HG02642 (cell line): ENCODE measurements around the gene MAP1A.

Experiments
- ATAC-seq: cut with Tn5 transposase; IDR thresholded peaks from one replicate; pipeline ENCODE4 v1.9.1; 2021; ENCODE audit warnings: mild to moderate bottlenecking; ENCODE audit not compliant: unreplicated experiment, poor library complexity

The MAP1A gene

DNA sequence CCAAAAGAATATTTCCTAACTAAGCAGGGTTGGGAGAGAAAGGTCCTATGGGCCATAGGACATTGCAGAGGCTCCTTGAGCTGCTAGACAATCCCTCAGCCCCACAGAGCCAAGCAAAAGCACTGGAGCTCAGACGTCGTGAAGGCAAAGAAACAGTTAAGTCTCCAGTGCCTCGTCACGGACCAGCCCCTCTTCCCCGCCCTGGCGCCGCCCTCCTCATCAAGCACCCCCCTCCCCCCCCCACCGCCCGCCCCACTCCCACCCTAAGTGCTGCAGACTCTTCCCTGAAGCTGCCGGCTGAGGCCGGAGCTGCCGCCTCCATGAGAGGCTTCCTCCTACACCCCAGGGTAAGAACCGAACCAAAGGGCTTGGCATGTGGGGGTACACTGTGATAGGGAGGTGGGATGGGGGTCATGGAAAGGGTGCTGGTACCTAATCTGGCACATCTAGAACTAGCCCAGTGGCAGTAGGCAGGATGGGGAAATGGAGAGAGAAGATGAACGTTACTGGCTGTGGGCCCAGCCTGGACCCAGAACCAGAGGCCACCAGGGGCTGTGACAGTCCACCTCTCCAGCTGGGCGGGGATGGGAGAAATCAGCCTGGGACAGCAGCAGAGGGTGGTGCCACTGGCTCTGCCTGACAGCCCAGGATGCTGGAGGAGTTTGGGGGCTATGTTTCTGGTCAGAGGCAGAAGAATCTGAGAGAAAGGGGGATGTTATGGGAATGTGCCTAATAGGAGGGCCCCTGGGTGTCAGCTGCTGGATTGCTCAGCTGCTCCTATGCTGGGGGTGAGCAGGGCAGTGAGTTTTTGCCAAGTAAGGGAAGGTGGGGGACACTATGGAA, at the start of gene MAP1A:
TSS of gene MAP1A (plus strand) at position 255 of the 843 bp plus-strand sequence. CDS start 3,866 bp downstream, outside the sequence.
- ATAC-seq = no peak

DNA sequence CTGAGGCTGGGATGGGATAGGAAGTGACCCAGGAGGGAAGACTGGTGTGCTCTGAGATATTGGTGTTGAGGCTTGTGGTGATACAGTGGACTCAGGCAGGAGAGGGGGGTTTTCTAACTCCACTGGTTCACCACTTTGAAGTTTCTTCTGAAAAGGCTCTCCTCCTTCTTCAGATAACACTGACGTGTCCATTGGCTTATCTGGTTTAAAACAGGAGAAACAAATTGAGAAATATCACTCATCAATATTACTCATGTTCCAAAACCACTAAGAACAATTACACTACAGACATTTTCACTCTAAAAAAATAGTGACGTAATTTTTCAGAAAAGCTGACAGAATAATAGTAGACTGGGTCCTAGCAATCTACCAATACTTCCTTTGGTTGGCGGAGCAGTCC, 47.5 kb upstream of the MAP1A start:
- no peak for ATAC-seq

DNA sequence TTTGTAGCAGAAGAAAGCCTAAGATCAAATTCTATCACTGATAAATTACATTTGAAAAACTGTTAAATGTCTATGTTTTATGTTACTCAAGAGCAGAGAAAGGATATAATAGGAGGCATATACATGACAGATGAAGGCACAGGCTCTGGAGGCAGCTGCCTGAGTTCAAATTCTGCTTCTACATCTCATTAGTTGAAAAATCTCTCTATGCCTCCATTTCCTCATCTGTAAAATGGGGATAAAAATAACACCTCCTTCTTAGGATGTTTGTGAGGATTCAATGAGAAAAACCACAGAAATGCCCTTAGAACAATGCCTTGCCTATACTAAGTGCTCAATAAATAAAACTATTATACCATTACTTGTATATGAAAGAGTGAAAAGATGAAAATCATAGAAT, 45.4 kb upstream of the MAP1A start:
- ATAC-seq = no peak

DNA sequence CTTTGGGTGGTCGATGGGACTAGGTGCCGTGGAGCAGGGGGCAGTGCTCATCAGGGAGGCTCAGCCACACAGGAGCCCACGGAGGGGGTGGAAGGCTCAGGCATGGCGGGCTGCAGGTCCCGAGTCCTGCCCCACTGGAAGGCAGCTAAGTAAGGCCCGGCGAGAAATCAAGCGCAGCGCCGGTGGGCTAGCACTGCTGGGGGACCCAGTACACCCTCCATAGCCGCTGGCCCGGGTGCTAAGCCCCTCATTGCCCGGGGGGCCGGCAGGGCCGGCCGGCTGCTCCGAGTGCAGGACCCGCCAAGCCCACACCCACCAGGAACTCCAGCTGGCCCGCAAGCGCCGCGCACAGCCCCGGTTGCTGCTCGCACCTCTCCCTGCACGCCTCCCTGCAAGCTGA, 43.5 kb upstream of the MAP1A start:
- no peak for ATAC-seq

DNA sequence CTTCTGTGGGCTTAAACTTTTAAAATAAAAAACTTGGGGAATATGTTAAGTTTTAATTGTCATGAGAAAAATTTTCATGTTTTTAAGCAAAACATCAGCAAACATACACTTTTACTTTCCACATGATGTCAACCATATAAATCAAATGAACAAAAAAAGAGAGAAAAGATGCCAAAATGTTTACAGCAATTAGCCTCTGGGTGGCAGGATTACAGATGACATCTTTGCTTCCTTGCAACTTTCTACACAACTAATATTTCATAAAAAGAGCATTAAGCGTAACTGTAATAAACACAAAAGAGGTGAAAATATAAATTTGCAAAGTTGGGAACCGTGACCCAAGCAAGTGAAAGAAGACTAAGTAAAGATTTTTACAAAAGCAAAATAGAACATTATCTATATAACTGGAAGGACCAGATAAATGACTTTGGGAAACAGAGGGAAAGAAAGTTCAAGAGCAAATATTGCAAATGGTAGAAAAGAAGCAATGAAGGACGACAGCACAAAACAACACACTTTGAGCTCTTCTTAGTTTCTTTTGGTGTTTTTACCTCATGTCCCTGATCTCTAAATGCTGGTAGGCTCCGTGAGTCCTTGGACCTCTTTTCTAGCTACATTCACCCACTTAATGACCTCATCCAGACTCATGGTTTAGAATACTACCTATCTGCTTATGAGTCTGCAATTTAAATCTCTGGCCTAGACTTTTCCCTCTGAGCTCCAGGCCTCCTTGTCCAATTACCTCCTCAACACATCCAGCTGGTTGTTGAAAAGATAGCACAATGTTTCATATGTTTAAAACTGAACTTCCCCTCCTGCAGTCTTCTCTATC, 33.9 kb upstream of the MAP1A start:
- no peak for ATAC-seq

DNA sequence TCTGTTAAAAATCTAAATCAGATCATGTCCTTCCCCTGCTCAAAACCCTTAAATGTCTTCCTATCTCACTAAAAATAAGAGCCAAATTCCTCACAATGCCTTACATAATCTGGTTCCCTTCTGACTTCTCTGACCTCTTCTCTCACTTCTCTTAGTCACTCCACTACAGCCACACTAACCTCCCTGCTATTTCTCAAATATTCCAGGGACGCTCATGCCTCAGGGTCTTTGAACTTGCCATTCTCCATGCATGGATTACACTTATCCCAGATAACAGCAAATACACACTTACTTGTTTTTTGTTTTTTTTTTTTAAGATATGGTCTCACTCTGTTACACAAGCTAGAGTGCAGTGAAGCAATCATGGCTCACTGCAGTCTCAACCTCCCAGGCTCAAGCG, 33.0 kb upstream of the MAP1A start:
- ATAC-seq = no peak

DNA sequence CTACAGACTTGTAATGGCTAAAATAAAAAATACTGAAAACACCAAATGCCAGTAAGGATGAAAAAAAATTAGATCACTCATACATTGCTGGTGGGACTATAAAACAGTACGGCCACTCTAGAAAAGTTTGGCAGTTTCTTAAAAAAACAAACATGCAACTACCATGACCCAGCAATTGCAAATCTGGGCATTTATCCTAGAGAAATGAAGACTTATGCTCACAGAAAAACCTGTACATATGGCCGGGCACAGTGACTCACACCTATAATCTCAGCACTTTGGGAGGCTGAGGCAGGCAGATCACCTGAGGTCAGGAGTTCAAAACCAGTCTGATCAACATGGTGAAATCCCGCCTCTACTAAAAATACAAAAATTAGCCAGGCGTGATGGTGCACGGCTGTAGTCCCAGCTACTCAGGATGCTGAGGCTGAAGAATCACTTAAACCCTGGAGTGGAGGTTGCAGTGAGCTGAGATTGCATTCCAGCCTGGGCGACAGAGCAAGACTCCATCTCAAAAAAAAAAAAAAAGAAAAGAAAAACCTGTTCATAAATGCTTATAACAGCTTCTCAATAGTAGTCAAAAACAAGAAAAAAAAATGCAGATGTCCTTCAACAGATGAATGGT, 30.0 kb upstream of the MAP1A start:
- ATAC-seq = no peak

DNA sequence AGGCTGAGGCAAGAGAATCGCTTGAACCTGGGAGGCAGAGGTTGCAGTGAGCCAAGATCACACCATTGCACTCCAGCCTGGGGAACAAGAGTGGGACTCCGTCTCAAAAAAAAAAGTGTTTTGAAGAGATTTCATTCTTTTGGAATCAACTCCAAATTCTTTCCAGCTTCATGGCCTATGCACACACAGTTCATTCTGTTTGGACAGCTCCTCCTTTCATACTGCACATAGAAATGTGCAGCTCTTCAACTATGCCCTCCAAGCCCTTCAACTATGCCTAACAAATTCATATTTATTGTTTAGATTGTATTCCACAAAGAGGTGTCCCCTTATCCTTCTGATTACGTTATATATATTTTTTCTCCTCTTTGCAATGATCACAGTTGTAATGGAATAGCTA, 28.6 kb upstream of the MAP1A start:
- ATAC-seq = no peak

DNA sequence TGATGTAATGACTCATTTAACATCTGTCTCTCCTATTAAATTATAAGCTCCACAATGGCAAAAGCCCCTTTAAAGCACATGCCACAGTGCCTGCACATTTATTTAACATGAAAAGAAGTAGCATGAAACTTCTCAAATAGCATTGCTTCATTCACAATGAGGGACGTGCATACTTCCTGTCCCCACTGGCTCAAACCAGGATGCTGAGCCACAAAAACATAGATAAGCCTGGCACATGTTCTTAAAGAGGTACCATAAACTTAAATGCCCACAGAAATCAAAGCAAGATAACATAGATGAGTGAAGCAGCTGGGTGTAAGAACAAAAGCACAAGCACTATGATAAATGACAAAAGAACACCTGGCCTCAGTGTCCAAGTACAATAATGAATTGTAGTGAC, 28.2 kb upstream of the MAP1A start:
- no peak for ATAC-seq

DNA sequence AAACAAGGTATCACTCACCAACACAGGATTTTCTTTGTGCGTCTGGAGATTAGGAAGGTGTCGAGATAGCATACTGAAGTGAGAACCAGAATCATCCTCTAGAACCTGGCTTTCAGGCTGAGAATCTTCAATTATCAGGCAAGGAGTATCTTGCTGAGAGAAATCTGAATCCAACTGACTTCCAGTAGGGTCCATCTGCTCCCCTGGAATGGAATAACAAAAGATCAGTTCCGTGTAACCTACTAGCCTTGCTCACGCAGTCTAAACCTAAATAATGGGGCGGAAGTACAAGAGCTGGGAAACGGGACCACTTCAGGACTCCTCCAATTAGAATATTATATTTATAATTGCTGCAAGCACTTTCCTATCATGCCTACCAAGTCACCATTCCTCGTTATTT, 25.1 kb upstream of the MAP1A start:
- ATAC-seq = no peak

DNA sequence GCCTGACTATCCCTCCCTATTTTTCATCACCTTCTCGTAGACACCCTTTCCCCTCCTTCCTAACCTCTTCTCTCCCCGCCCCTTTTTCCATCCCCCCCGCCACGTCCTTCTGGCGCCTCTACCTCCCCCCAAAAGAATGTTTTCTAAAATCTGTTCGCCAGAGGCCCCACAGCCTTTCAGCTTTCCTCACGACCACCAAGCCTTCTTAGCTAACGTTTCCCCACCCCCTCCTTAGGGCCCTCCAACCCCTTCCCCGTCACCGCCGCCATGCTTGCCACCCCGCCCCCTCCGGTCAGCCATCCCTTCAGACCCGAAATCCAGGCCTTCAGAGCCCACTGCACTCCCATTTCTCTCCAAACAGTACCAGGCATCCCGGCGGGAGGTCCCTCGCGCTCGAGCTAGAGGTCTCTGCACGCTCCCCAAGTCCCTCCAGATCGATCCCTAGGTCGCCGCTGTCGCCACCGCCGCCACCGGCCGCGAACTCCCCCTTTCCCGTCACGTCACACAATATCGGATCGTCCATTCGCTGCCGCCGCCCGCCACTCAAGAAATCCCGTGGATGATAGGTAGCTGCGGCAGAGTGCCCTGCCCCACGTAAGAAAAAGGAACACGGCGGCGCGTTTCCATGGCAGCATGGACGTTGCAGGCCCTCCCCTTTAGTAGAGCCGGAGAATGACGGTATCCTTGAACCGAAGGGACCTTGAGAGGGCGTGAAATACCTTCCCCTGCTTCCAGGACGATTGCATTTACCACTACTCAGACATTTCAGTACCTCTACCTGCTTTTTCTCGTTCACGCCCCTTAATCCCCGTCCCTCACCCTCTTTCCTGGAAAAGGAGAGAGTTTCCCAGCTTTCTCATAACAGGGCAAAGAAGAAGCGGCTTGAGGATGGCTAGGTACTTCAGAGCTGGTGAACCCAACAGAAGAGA, 24.5 kb upstream of the MAP1A start, which contains the start of gene TP53BP1:
TSS of gene TP53BP1 (minus strand) at position 484 of the 929 bp plus-strand sequence. CDS start at position 371, 113 bp downstream.
- ATAC-seq = peak; percentile 99

DNA sequence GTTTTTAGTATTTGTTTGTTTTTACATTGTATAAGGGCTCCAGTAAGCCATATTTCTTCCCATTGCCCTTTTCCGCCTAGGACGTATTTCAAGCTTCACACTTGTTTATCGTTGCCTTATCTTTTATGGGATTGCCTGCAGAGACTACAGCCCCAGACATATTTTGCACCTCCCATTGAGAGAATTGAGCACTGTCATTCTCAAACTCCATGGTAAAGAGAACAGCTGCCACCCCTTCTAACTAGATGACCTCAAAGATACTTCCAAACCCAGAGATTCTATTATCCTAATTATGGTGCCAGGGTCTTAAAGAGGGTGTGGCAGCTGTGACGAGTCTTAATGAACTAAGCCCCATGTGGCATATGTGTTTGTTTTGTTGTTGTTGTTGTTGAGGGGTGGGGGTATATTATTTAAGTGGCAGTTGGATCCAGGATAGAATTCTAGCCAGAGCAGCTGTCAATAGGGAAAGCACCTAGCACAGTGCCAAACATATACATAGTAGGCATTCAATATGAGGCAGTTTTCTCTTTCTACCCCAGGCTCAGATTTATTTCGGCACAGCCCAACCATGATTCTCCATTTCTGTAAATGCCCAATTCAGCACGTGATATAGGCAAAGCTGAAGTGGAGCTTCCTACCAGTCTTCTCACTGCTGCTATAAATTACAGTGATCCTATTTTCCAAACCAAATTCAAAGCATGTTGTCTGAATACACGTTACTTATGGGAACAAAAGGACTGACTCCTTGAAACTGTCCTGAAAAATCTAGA, 23.5 kb upstream of the MAP1A start:
- no peak for ATAC-seq

DNA sequence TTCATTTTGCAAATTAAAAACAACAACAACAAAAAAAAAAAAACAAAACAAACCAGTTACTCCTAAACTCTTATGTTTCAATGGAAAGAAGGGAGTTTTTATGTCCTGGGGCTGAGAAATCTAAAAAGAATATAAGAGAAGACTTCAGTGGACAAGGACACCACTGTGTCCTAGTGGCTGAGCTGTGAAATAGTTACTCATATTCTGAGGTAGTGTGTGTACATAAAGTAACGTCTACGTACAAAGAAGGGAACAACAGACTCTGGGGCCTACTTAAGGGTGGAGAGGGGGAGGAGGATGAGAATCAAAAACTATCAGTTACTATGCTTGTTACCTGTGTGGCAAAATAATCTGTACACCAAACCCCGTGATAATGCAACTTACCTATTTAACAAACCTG, 18.4 kb upstream of the MAP1A start:
- no peak for ATAC-seq

DNA sequence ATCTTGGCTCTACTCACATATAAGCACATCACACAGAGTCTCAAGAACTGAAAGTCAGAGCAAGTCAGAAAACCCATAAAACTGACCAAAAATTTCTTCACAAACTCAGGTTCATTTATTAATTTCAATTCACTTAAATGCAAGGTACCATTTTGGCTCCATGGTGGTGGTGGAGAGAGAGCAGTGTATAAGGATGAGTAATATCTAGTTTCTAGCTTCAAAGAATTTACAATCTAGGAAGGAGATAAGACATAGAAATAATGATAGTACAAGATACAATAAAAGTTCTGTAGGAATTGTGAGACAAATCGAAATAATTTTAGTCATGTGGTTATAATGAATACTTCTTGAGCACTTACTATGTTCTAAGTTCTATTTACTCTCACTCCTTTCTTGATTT, 17.8 kb upstream of the MAP1A start:
- no peak for ATAC-seq

DNA sequence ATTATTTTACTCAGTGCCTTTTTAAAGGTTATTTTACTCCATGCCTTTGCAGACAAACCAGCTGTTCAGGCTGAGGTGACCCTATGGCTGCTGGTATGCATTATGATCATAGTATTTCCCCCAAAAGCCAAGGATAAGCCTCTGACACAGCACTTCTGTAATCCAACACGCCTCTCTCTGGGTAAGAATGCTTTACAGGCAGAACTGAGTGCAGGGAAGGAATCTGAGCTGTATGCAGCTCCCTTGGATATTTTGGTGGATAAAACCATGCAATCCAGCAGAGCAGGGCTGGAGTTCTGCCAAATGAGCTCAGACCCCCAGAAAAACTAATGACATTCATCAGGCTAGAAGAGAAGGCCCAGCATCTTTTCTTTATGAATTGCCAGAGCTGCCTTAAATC, 11.7 kb upstream of the MAP1A start:
- no peak for ATAC-seq

DNA sequence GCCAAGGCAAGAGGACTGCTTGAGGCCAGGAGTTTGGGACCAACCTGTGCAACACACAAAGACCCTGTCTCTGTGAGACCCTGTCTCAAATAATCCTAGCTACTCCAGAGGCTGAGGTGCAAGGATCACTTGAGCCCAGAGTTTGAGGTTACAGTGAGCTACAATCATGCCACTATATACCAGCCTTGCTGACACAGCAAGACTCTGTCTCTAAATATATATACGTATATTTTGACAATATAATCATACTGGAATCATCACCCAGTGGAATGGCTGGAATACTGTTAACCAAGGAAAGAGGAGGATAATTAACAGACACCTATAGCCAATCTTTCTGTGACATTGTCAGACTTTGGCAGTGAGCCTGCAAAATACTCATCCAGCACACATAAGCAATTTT, 9.0 kb upstream of the MAP1A start:
- ATAC-seq = no peak

DNA sequence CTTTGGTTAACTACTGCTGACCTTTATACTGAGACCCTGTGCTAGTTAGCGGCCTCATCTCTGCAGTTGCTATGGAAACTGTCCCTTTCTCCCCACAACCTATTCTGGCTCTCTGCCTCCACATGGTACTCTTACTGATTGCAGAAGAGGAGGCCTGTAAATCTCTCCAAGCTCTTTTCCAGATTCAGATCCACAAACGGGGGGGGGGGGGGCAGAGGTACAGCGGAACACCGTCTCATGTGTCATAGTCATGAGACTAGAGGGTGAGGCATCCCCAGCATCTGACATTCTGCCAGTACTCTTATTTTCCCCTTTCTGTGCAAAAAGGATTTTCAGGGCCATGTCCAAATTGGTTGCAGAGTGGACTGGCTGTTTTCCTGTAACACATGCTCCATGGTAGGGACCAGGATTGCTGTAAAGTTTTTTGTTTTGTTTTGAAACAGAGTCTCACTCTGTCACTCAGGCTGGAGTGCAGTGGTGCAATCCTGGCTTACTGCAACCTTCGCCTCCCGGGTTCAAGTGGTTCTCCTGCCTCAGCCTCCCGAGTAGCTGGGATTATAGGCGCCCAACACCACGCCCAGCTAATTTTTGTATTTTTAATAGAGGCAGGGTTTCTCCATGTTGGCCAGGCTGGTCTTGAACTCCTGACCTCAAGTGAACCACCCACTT, 8.3 kb upstream of the MAP1A start:
- no peak for ATAC-seq

DNA sequence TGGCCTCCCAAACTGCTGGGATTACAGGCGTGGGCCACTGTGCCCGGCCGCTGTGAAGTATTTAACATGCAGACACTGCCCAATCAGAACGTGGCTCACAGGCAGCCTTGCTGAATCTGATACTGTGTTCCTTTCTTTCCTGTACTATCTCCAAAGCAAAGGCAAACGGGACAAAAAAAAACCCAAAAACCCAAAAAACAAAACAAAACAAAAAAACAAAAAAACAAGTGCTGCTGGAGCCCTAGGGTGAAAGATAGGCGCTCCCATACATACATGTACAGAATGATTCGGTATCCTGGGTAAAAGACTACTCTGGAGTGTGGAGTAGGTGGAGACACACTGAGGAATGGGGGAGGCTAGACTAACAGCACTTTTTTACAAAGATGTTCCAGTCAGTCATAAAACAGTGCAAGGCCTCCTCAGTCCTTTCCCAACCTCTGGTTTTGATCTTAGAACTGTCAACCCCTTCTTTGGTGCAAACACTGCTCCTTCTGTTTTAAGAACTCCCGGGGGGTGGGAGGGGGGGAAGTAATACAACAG, 7.7 kb upstream of the MAP1A start:
- ATAC-seq = no peak
